ENCODE results near the gene MATK.

Gene MATK

GRCh38 chr19:3814648-3815047 is 28.5 kb upstream of the MATK start:
- DNase-seq = no peak

- DNase-seq = no peak
Measured at GRCh38 chr19:3813473-3814392, 27.6 kb upstream of the MATK start.

GRCh38 chr19:3810708-3811355 is 24.7 kb upstream of the MATK start:
- no peak for DNase-seq

GRCh38 chr19:3809881-3810707 is 23.9 kb upstream of the MATK start:
- no peak for DNase-seq

- DNase-seq = no peak
Measured at GRCh38 chr19:3808420-3809143, 22.4 kb upstream of the MATK start.

GRCh38 chr19:3807574-3808354 is 21.6 kb upstream of the MATK start:
- no peak for DNase-seq

- DNase-seq = no peak
Measured at GRCh38 chr19:3807131-3807480, 20.9 kb upstream of the MATK start.

GRCh38 chr19:3805859-3806258 is 19.7 kb upstream of the MATK start:
- no peak for DNase-seq

GRCh38 chr19:3804429-3804828 is 18.2 kb upstream of the MATK start:
- DNase-seq = no peak

GRCh38 chr19:3803986-3804385 is 17.8 kb upstream of the MATK start:
- no peak for DNase-seq

GRCh38 chr19:3803114-3803888 is 17.1 kb upstream of the MATK start:
- no peak for DNase-seq

GRCh38 chr19:3801412-3802096 is 15.4 kb upstream of the MATK start:
- no peak for DNase-seq

- DNase-seq = no peak
Measured at GRCh38 chr19:3800996-3801395, 14.8 kb upstream of the MATK start.

GRCh38 chr19:3798137-3798536 is 12.0 kb upstream of the MATK start:
- DNase-seq = no peak

GRCh38 chr19:3796358-3796757 is 10.2 kb upstream of the MATK start:
- no peak for DNase-seq

- no peak for DNase-seq
Measured at GRCh38 chr19:3793799-3794198, 7.6 kb upstream of the MATK start.

GRCh38 chr19:3792114-3792513 is 5.9 kb upstream of the MATK start:
- no peak for DNase-seq

- DNase-seq = no peak
Measured at GRCh38 chr19:3790941-3791340, 4.8 kb upstream of the MATK start.

GRCh38 chr19:3790209-3790734 is 4.1 kb upstream of the MATK start:
- DNase-seq = no peak

All from NCI-H1694 (cell line).